ENCODE measurements around the gene PPARD.

- TF ChIP-seq, protein P1, sequence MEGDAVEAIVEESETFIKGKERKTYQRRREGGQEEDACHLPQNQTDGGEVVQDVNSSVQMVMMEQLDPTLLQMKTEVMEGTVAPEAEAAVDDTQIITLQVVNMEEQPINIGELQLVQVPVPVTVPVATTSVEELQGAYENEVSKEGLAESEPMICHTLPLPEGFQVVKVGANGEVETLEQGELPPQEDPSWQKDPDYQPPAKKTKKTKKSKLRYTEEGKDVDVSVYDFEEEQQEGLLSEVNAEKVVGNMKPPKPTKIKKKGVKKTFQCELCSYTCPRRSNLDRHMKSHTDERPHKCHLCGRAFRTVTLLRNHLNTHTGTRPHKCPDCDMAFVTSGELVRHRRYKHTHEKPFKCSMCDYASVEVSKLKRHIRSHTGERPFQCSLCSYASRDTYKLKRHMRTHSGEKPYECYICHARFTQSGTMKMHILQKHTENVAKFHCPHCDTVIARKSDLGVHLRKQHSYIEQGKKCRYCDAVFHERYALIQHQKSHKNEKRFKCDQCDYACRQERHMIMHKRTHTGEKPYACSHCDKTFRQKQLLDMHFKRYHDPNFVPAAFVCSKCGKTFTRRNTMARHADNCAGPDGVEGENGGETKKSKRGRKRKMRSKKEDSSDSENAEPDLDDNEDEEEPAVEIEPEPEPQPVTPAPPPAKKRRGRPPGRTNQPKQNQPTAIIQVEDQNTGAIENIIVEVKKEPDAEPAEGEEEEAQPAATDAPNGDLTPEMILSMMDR (IDR thresholded peaks at IDR 0.05) = no peak
- TF ChIP-seq POLR2A (IDR thresholded peaks at IDR 0.05) = no peak
These were observed 44.6 kb downstream of the PPARD start for GRCh38 chr6:35386989-35387388.

Measured in lower leg skin (tissue), 3 donors.